ENCODE data around the gene VPREB1. TPM values are rescaled to one million over a fixed set of nuclear protein-coding genes. Genes with fewer than 3 reads are reported as not detected.

Gene VPREB1
- total RNA-seq, 1 donor from 2014 or later, result not detected

DNA sequence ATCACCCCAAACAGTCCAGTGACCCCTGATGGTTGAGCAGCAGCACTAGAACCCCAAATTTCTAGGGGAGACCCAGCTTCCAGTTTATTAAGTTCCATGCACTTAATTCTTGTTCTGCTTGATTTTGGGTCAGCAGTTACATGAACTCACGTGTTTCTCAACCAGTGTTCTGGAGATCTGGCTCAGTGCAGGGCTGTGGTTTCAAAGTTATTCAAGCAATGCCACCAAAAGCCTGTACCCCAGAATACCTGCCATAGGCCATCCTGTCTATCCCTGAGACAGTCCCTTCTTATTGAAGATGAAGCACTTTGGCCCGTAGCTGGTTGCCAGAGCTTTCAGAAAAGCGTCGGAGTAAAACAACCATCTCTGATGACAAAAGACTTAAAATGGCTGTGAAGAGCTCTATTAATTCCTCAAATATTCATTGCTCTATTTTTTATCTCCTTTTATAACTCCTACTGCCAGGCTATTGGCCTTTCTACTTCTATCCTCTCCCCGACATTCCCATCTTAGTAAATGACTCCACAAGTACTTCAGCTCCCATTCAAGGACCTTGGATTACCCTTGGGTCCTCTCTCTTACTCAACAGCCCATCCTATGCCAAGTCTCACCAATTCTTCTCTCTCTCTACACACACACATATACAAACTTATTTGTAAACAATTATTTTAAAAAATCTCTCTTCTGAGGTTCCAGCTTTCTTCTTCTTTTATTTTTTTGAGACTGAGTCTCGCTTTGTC is 18.0 kb upstream of the VPREB1 start:
- H3K27me3 Mint-ChIP-seq (ENCODE audit: low read depth, unreplicated experiment), result peaks cover 61% of the 10 kb centered on the region
- no peaks in the 10 kb centered on the region for H3K4me1 ChIP-seq (ENCODE audit: insufficient read depth, low read length)
- FAIRE-seq (no peak), DNase-seq (ENCODE audit: low read depth) (no peak)
- H3K36me3 Mint-ChIP-seq (ENCODE audit: low read depth, unreplicated experiment), result no peaks in the 10 kb centered on the region
- H4K20me1 ChIP-seq (ENCODE audit: insufficient read depth, low read length), result no peaks in the 10 kb centered on the region
- no peak overlapping the region for H3K9ac ChIP-seq (ENCODE audit: low read length)
- no peaks in the 10 kb centered on the region for H3K27me3 ChIP-seq (ENCODE audit: insufficient read depth, low read length)
- TF ChIP-seq EZH2 (IDR thresholded peaks at IDR 0.05; ENCODE audit: insufficient read depth, low read length), result no peak
- TF ChIP-seq CTCF (IDR thresholded peaks at IDR 0.05; ENCODE audit: insufficient read depth, low read depth, low read length), result no peak
- no peak overlapping the region for H3K27ac ChIP-seq (ENCODE audit: low read depth, low read length)
- no peak overlapping the region for H3K4me3 Mint-ChIP-seq (ENCODE audit: unreplicated experiment)
- H2AFZ ChIP-seq (ENCODE audit: low read depth, low read length), result no peak overlapping the region
- H3K79me2 ChIP-seq (ENCODE audit: insufficient read depth, low read length), result no peaks in the 10 kb centered on the region
- no peaks in the 10 kb centered on the region for H3K4me1 Mint-ChIP-seq (ENCODE audit: low read depth, unreplicated experiment)
- H3K9me3 ChIP-seq (ENCODE audit: insufficient read depth, low read depth, low read length), result no peaks in the 10 kb centered on the region
- no peak overlapping the region for H3K27ac Mint-ChIP-seq (ENCODE audit: unreplicated experiment)
- no peaks in the 10 kb centered on the region for H3K36me3 ChIP-seq (ENCODE audit: insufficient read depth, low read length)
- H3K4me3 ChIP-seq (ENCODE audit: insufficient read depth, low read depth, low read length), result no peak overlapping the region
- no peaks in the 10 kb centered on the region for H3K9me3 Mint-ChIP-seq (ENCODE audit: unreplicated experiment)
- H3K4me2 ChIP-seq (ENCODE audit: low read length), result no peak overlapping the region

DNA sequence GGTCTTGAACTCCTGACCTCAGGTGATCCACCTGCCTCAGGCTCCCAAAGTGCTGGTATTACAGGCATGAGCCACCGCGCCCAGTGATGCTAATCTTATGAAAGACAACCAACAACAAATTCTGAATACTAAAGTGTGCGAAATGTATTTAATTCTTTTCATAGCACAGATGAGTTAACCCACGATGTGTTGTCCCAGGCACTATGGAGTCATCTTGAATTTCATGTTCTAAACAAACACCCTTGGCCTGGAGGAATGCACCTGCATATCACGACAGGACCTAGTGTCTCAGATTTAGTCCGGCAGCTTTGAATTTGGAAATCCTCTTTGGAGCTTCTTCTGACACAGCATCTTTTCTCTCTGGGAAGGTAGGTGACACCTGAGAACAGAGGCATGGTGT is 16.2 kb upstream of the VPREB1 start:
- H2AFZ ChIP-seq (ENCODE audit: low read depth, low read length), result no peak overlapping the region
- H3K4me1 ChIP-seq (ENCODE audit: insufficient read depth, low read length), result no peaks in the 10 kb centered on the region
- no peak overlapping the region for H3K27ac ChIP-seq (ENCODE audit: low read depth, low read length)
- no peaks in the 10 kb centered on the region for H3K9me3 Mint-ChIP-seq (ENCODE audit: unreplicated experiment)
- H3K4me2 ChIP-seq (ENCODE audit: low read length), result no peak overlapping the region
- H3K27me3 Mint-ChIP-seq (ENCODE audit: low read depth, unreplicated experiment), result peaks cover 76% of the 10 kb centered on the region
- H4K20me1 ChIP-seq (ENCODE audit: insufficient read depth, low read length), result no peaks in the 10 kb centered on the region
- H3K27me3 ChIP-seq (ENCODE audit: insufficient read depth, low read length), result no peaks in the 10 kb centered on the region
- TF ChIP-seq EZH2 (IDR thresholded peaks at IDR 0.05; ENCODE audit: insufficient read depth, low read length) (no peak), CTCF (IDR thresholded peaks at IDR 0.05; ENCODE audit: insufficient read depth, low read depth, low read length) (no peak)
- H3K36me3 ChIP-seq (ENCODE audit: insufficient read depth, low read length), result no peaks in the 10 kb centered on the region
- no peak overlapping the region for H3K4me3 Mint-ChIP-seq (ENCODE audit: unreplicated experiment)
- H3K79me2 ChIP-seq (ENCODE audit: insufficient read depth, low read length), result no peaks in the 10 kb centered on the region
- no peaks in the 10 kb centered on the region for H3K36me3 Mint-ChIP-seq (ENCODE audit: low read depth, unreplicated experiment)
- H3K9ac ChIP-seq (ENCODE audit: low read length), result no peak overlapping the region
- no peak overlapping the region for H3K27ac Mint-ChIP-seq (ENCODE audit: unreplicated experiment)
- no peak overlapping the region for H3K4me3 ChIP-seq (ENCODE audit: insufficient read depth, low read depth, low read length)
- FAIRE-seq (no peak), DNase-seq (ENCODE audit: low read depth) (no peak)
- H3K4me1 Mint-ChIP-seq (ENCODE audit: low read depth, unreplicated experiment), result no peaks in the 10 kb centered on the region
- no peaks in the 10 kb centered on the region for H3K9me3 ChIP-seq (ENCODE audit: insufficient read depth, low read depth, low read length)

DNA sequence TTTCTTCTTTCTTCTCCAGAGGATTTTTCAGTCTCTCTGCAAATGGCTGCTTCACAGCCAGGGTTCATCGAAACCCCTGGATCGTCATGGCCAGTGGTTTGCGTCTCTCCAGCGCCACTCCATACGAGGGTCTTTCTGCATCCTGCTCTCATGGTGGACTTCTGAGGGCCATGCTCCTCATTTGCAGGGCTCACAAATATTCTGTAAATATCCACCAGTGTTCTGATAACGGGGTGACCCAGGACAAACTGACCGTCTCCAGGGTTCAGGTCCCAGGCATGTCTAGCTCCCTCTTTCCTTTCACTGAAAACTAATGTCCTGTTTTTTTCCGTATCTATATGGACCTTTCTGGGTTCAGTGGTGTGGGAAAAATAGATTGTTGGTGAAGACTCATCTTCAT is 15.7 kb upstream of the VPREB1 start:
- Mint-ChIP-seq H3K4me1 (ENCODE audit: low read depth, unreplicated experiment) (no peaks in the 10 kb centered on the region), H3K27me3 (ENCODE audit: low read depth, unreplicated experiment) (peaks cover 79% of the 10 kb centered on the region), H3K27ac (ENCODE audit: unreplicated experiment) (no peak overlapping the region), H3K4me3 (ENCODE audit: unreplicated experiment) (no peak overlapping the region), H3K36me3 (ENCODE audit: low read depth, unreplicated experiment) (no peaks in the 10 kb centered on the region), H3K9me3 (ENCODE audit: unreplicated experiment) (no peaks in the 10 kb centered on the region)
- Histone ChIP-seq H3K4me2 (ENCODE audit: low read length) (no peak overlapping the region), H3K79me2 (ENCODE audit: insufficient read depth, low read length) (no peaks in the 10 kb centered on the region), H3K9me3 (ENCODE audit: insufficient read depth, low read depth, low read length) (no peaks in the 10 kb centered on the region), H3K4me1 (ENCODE audit: insufficient read depth, low read length) (no peaks in the 10 kb centered on the region), H3K4me3 (ENCODE audit: insufficient read depth, low read depth, low read length) (no peak overlapping the region), H3K27me3 (ENCODE audit: insufficient read depth, low read length) (no peaks in the 10 kb centered on the region), H3K36me3 (ENCODE audit: insufficient read depth, low read length) (no peaks in the 10 kb centered on the region), H4K20me1 (ENCODE audit: insufficient read depth, low read length) (no peaks in the 10 kb centered on the region), H3K27ac (ENCODE audit: low read depth, low read length) (no peak overlapping the region), H3K9ac (ENCODE audit: low read length) (no peak overlapping the region), H2AFZ (ENCODE audit: low read depth, low read length) (no peak overlapping the region)
- no peak for DNase-seq (ENCODE audit: low read depth)
- TF ChIP-seq CTCF (IDR thresholded peaks at IDR 0.05; ENCODE audit: insufficient read depth, low read depth, low read length), result no peak
- no peak for TF ChIP-seq EZH2 (IDR thresholded peaks at IDR 0.05; ENCODE audit: insufficient read depth, low read length)
- FAIRE-seq, result no peak
